HepG2 (cell line): ENCODE measurements around the gene EIF4EBP3. TPM values are rescaled to one million over a fixed set of nuclear protein-coding genes. Genes with fewer than 3 reads are reported as not detected.
A peak's percentile ranks its signal among the peaks of the same experiment; 100 is the strongest.

Experiments
- ARID2 ChIP-seq: sonication (generic); formaldehyde crosslinking; IDR thresholded peaks from 2 replicates; pipeline ENCODE4 v1.8.1; 2022; ENCODE audit warnings: mild to moderate bottlenecking, missing genetic modification reagents, borderline replicate concordance
- ATF1 ChIP-seq: IDR thresholded peaks from 2 replicates; pipeline ENCODE4 v1.6.1; 2016; ENCODE audit warnings: mild to moderate bottlenecking, control low read depth
- BCL6 ChIP-seq: IDR thresholded peaks from 2 replicates; pipeline ENCODE4 v1.6.1; 2016; ENCODE audit warnings: missing genetic modification reagents, missing compliant biosample characterization
- EEA1 ChIP-seq: sonication (generic); formaldehyde crosslinking; IDR thresholded peaks from 2 replicates; pipeline ENCODE4 v1.5.1; 2020; ENCODE audit warnings: mild to moderate bottlenecking, missing genetic modification reagents, borderline replicate concordance
- HHEX ChIP-seq: IDR thresholded peaks from 2 replicates; pipeline ENCODE4 v1.6.1; 2016; ENCODE audit warnings: control low read depth
- HNRNPL ChIP-seq: fragments of 200-400 bp; formaldehyde crosslinking; IDR thresholded peaks from 2 replicates; pipeline ENCODE4 v1.6.1; 2017; ENCODE audit warnings: mild to moderate bottlenecking, low read depth, low read length
- JDP2 ChIP-seq: sonication (generic); formaldehyde crosslinking; IDR thresholded peaks from 2 replicates; pipeline ENCODE4 v1.8.1; 2022; ENCODE audit warnings: missing genetic modification reagents, borderline replicate concordance
- KDM2A ChIP-seq: sonication (generic); formaldehyde crosslinking; IDR thresholded peaks from 2 replicates; pipeline ENCODE4 v1.4.0; 2020; ENCODE audit warnings: low read depth, missing genetic modification reagents, borderline replicate concordance
- PLRG1 ChIP-seq: fragments of 450-650 bp; conservative IDR thresholded peaks from 2 replicates; pipeline ENCODE4 v1.6.1; 2016
- RBAK ChIP-seq: sonication (generic); formaldehyde crosslinking; IDR thresholded peaks from 2 replicates; pipeline ENCODE4 v1.5.1; 2020; ENCODE audit warnings: mild to moderate bottlenecking, missing genetic modification reagents
- RBFOX2 ChIP-seq: fragments of 200-400 bp; formaldehyde crosslinking; IDR thresholded peaks from 2 replicates; pipeline ENCODE4 v1.6.1; 2017; ENCODE audit warnings: low read depth, mild to moderate bottlenecking, low read length
- RFX3 ChIP-seq: IDR thresholded peaks from 2 replicates; pipeline ENCODE4 v1.6.1; 2016; ENCODE audit warnings: missing biosample characterization, missing genetic modification reagents
- SMC3 ChIP-seq: IDR thresholded peaks from 2 replicates; pipeline ENCODE4 v1.6.1; 2011; ENCODE audit warnings: low read length, improper control_type of control experiment
- ZC3H4 ChIP-seq: sonication (generic); formaldehyde crosslinking; IDR thresholded peaks from 2 replicates; pipeline ENCODE4 v1.4.0; 2020; ENCODE audit warnings: missing genetic modification reagents, borderline replicate concordance
- ZFP36L2 ChIP-seq: sonication (generic); formaldehyde crosslinking; IDR thresholded peaks from 2 replicates; pipeline ENCODE4 v1.4.0; 2020; ENCODE audit warnings: missing genetic modification reagents
- ZNF260 ChIP-seq: sonication (generic); formaldehyde crosslinking; IDR thresholded peaks from 2 replicates; pipeline ENCODE4 v1.4.0; 2020; ENCODE audit warnings: missing genetic modification reagents, low read depth, mild to moderate bottlenecking, borderline replicate concordance
- ZNF30 ChIP-seq: sonication (generic); formaldehyde crosslinking; IDR thresholded peaks from 2 replicates; pipeline ENCODE4 v1.5.0; 2020; ENCODE audit warnings: mild to moderate bottlenecking, missing genetic modification reagents
- ZNF552 ChIP-seq: sonication (generic); formaldehyde crosslinking; IDR thresholded peaks from 2 replicates; pipeline ENCODE4 v1.9.0; 2022; ENCODE audit warnings: missing genetic modification reagents, mild to moderate bottlenecking, borderline replicate concordance
- ZNF558 ChIP-seq: sonication (generic); formaldehyde crosslinking; IDR thresholded peaks from 2 replicates; pipeline ENCODE4 v1.9.0; 2022; ENCODE audit warnings: mild to moderate bottlenecking, missing genetic modification reagents, borderline replicate concordance
- ZNF747 ChIP-seq: sonication (generic); formaldehyde crosslinking; IDR thresholded peaks from 2 replicates; pipeline ENCODE4 v1.8.1; 2023; ENCODE audit warnings: missing genetic modification reagents, mild to moderate bottlenecking, borderline replicate concordance
- ZNF777 ChIP-seq: sonication (generic); formaldehyde crosslinking; IDR thresholded peaks from 2 replicates; pipeline ENCODE4 v1.4.0; 2020; ENCODE audit warnings: missing genetic modification reagents
- polyA plus RNA-seq, 8 experiments: library from polyadenylated mRNA; depleted of rRNA in 3 of 8; stranded (reverse) in 7 of 8; unstranded in 1 of 8; fragments of >200 nt; fragmentation: Illumina TruSeq in 4 of 8; extraction: Trizol in 4 of 8; gene quantifications; 2 replicates each; pipeline versions ENCODE4 v1.2.1 to v1.2.3, GENCODE V29; 2011 to 2016; ENCODE audit warnings: low read depth in 4 of 8, missing spikeins in 1 of 8, mixed read lengths in 1 of 8; ENCODE audit not compliant: insufficient read depth in 1 of 8
- total RNA-seq, 5 experiments: library from RNA; depleted of rRNA; stranded (reverse); fragments of >200 nt; fragmentation: Illumina TruSeq; extraction: Trizol; gene quantifications; 2 replicates each; pipeline ENCODE4 v1.2.3, GENCODE V29; 2016; ENCODE audit warnings: low read depth in 1 of 5
- TF ChIP-seq, protein P1 (sequence below): sonication (generic); formaldehyde crosslinking; IDR thresholded peaks from 2 replicates; pipeline ENCODE4 v1.4.0; 2020; ENCODE audit warnings: missing genetic modification reagents
- TF ChIP-seq, protein P2 (sequence below): sonication (generic); formaldehyde crosslinking; conservative IDR thresholded peaks from 2 replicates; pipeline ENCODE4 v1.4.0; 2020; ENCODE audit warnings: missing genetic modification reagents
- TF ChIP-seq, protein P3 (sequence below): sonication (generic); formaldehyde crosslinking; IDR thresholded peaks from 2 replicates; pipeline ENCODE4 v1.4.0; 2020; ENCODE audit warnings: mild to moderate bottlenecking, missing genetic modification reagents
- TF ChIP-seq, protein P4 (sequence below), 2 experiments: sonication (generic) in 1 of 2; formaldehyde crosslinking in 1 of 2; IDR thresholded peaks; 2 replicates each; pipeline versions ENCODE4 v1.5.1 to v1.6.1; 2011 to 2020; ENCODE audit warnings: borderline replicate concordance in 1 of 2, low read depth in 1 of 2, low read length in 1 of 2, mild to moderate bottlenecking in 1 of 2, missing genetic modification reagents in 1 of 2, moderate library complexity in 1 of 2

Gene EIF4EBP3
- total and polyA plus RNA-seq, 2 of the 13 experiments (the other 11 are each of a cell fraction or from before 2014, with no cell fraction given): 0.61 to 1.7 TPM

DNA sequence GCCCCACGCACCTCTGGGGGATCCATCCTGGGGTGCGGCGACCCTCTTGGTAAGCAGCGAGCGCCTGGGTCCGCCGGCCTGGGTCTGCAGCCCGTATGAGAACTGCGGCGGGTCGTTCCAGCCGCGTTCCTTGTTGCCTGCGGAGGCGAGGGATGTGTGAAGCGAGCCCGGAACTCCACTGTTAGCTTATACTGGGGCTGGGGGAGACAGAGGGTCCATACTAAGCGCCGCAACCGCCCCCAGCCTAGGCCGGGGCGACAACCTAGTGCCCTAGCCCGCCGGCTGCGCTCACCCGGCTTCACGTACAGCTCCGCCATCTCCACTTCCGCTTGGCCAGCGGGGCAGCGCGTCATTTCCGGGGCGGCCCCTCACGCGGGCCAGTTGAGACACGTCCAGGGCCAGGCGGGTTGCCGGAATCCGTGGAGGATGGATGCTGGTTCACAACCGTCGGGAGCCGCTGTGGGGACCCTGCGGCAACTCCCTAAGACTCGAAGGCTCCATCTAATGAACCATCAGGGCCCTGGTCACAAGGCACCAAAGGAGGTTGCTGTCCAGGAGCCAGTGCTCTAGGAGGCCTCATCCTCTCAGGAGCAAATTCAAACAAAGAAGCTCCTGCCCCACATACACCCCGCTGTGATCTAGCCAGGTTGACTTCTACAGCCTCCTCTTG is 9.8 kb downstream of the EIF4EBP3 start, which contains the start of gene SRA1 (continued):
- TF ChIP-seq RBFOX2 (peak; percentile 97), RBAK (CRISPR knock-in tag) (no peak), HNRNPL (0 out of 2 replicates have a peak, but pooled peaks have one; percentile 38), HHEX (CRISPR knock-in tag) (no peak), ZC3H4 (no peak), RFX3 (CRISPR knock-in tag) (no peak), ZNF558 (CRISPR knock-in tag) (peak; percentile 86; the same call in 1 of the 2 replicates), ZFP36L2 (CRISPR knock-in tag) (no peak), SMC3 (no peak), ZNF30 (0 out of 2 replicates have a peak, but pooled peaks have one; percentile 21), BCL6 (CRISPR knock-in tag) (peak; percentile 66), JDP2 (CRISPR knock-in tag) (no peak), ATF1 (CRISPR knock-in tag) (peak; percentile 89), ZNF260 (CRISPR knock-in tag) (no peak), ARID2 (CRISPR knock-in tag) (0 out of 2 replicates have a peak, but pooled peaks have one; percentile 15), ZNF552 (CRISPR knock-in tag) (no peak), ZNF777 (CRISPR knock-in tag) (peak; percentile 89), PLRG1 (no peak), KDM2A (CRISPR knock-in tag) (peak; percentile 99), EEA1 (CRISPR knock-in tag) (peak; percentile 92; the same call in 1 of the 2 replicates), ZNF747 (peak; percentile 89; the same call in 1 of the 2 replicates)
- TF ChIP-seq, protein P1, sequence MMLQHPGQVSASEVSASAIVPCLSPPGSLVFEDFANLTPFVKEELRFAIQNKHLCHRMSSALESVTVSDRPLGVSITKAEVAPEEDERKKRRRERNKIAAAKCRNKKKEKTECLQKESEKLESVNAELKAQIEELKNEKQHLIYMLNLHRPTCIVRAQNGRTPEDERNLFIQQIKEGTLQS (CRISPR knock-in tag): 0 out of 2 replicates have a peak, but pooled peaks have one; percentile 44
- TF ChIP-seq, protein P2, sequence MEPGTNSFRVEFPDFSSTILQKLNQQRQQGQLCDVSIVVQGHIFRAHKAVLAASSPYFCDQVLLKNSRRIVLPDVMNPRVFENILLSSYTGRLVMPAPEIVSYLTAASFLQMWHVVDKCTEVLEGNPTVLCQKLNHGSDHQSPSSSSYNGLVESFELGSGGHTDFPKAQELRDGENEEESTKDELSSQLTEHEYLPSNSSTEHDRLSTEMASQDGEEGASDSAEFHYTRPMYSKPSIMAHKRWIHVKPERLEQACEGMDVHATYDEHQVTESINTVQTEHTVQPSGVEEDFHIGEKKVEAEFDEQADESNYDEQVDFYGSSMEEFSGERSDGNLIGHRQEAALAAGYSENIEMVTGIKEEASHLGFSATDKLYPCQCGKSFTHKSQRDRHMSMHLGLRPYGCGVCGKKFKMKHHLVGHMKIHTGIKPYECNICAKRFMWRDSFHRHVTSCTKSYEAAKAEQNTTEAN (CRISPR knock-in tag): 0 out of 2 replicates have a peak, but pooled peaks have one; percentile 46
- TF ChIP-seq, protein P3, sequence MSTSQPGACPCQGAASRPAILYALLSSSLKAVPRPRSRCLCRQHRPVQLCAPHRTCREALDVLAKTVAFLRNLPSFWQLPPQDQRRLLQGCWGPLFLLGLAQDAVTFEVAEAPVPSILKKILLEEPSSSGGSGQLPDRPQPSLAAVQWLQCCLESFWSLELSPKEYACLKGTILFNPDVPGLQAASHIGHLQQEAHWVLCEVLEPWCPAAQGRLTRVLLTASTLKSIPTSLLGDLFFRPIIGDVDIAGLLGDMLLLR (CRISPR knock-in tag): peak; percentile 80
- TF ChIP-seq, protein P4, sequence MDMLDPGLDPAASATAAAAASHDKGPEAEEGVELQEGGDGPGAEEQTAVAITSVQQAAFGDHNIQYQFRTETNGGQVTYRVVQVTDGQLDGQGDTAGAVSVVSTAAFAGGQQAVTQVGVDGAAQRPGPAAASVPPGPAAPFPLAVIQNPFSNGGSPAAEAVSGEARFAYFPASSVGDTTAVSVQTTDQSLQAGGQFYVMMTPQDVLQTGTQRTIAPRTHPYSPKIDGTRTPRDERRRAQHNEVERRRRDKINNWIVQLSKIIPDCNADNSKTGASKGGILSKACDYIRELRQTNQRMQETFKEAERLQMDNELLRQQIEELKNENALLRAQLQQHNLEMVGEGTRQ (IDR thresholded peaks at IDR 0.05; ENCODE audit: low read depth, low read length): no peak
- TF ChIP-seq, protein P4 (CRISPR knock-in tag; IDR thresholded peaks at IDR 0.05; ENCODE audit: borderline replicate concordance): no peak
